ENCODE data around the gene ABCA4. TPM values are rescaled to one million over a fixed set of nuclear protein-coding genes. Genes with fewer than 3 reads are reported as not detected.
A peak's percentile ranks its signal among the peaks of the same experiment; 100 is the strongest.

Gene ABCA4
- total RNA-seq, 1 donor from 2014 or later: 6.0 TPM

DNA sequence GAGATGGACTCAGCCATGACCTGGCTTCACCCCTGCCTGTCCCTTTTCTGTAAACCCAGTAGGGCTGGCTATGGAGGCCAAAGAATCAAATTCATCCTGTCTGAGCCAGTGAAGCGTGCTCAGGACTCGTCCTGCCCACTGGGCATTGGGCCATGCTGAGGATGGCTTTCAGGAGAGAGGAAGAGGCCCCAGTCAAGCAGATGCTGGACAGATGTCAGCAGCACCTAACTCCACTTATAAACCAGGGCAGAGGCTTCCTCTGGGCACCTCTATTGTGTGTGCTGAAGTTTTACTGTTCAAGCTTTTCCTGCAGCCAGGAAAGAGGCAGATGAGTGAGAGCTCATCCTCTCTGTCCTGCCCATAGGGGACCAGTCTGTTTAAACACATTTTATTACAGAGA is 114.3 kb downstream of the ABCA4 start:
- H3K9me3 Mint-ChIP-seq (ENCODE audit: unreplicated experiment): no peaks in the 10 kb centered on the region
- no peaks in the 10 kb centered on the region for H3K27me3 Mint-ChIP-seq (ENCODE audit: unreplicated experiment)
- DNase-seq (ENCODE audit: extremely low spot score, unreplicated experiment): no peak
- TF ChIP-seq, protein P1, sequence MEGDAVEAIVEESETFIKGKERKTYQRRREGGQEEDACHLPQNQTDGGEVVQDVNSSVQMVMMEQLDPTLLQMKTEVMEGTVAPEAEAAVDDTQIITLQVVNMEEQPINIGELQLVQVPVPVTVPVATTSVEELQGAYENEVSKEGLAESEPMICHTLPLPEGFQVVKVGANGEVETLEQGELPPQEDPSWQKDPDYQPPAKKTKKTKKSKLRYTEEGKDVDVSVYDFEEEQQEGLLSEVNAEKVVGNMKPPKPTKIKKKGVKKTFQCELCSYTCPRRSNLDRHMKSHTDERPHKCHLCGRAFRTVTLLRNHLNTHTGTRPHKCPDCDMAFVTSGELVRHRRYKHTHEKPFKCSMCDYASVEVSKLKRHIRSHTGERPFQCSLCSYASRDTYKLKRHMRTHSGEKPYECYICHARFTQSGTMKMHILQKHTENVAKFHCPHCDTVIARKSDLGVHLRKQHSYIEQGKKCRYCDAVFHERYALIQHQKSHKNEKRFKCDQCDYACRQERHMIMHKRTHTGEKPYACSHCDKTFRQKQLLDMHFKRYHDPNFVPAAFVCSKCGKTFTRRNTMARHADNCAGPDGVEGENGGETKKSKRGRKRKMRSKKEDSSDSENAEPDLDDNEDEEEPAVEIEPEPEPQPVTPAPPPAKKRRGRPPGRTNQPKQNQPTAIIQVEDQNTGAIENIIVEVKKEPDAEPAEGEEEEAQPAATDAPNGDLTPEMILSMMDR (IDR thresholded peaks at IDR 0.05): no peak
- H3K4me1 Mint-ChIP-seq (ENCODE audit: unreplicated experiment): peaks cover 3% of the 10 kb centered on the region
- H3K36me3 Mint-ChIP-seq (ENCODE audit: unreplicated experiment): no peaks in the 10 kb centered on the region
- no peak overlapping the region for H3K4me3 Mint-ChIP-seq (ENCODE audit: unreplicated experiment)
- H3K27ac Mint-ChIP-seq (ENCODE audit: unreplicated experiment): no peak overlapping the region

DNA sequence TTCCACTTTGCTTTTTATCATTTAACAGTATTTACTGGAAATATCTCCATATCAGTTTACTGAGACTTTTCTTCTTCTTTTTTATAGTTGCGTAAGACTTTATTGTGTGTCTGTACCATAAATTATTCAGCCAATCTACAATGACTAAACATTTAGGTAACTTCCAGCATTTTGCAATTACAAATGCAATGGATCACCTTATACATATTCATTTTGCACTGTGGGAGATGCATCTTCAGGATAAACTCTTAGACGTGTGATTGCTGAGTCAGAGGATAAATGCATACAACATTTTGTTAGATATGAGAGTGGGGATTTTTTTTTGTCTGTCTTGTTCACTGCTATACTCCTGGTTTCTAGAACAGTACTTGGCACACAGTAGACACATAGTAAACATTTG is 116.0 kb downstream of the ABCA4 start:
- no peak for DNase-seq (ENCODE audit: extremely low spot score, unreplicated experiment)

GRCh38 chr1:94002046-94002787 is 118.7 kb downstream of the ABCA4 start:
- Mint-ChIP-seq H3K4me1 (ENCODE audit: unreplicated experiment) (peaks cover 3% of the 10 kb centered on the region), H3K9me3 (ENCODE audit: unreplicated experiment) (no peaks in the 10 kb centered on the region), H3K4me3 (ENCODE audit: unreplicated experiment) (no peak overlapping the region), H3K27ac (ENCODE audit: unreplicated experiment) (no peak overlapping the region), H3K36me3 (ENCODE audit: unreplicated experiment) (no peaks in the 10 kb centered on the region), H3K27me3 (ENCODE audit: unreplicated experiment) (no peaks in the 10 kb centered on the region)
- TF ChIP-seq, protein P1 (IDR thresholded peaks at IDR 0.05): no peak
- peak; percentile 62 for DNase-seq (ENCODE audit: extremely low spot score, unreplicated experiment)

More for the DNA sequence above, 116.0 kb downstream of the ABCA4 start:
- no peak overlapping the region for H3K4me3 Mint-ChIP-seq (ENCODE audit: unreplicated experiment)
- no peaks in the 10 kb centered on the region for H3K9me3 Mint-ChIP-seq (ENCODE audit: unreplicated experiment)
- H3K36me3 Mint-ChIP-seq (ENCODE audit: unreplicated experiment): no peaks in the 10 kb centered on the region
- no peaks in the 10 kb centered on the region for H3K27me3 Mint-ChIP-seq (ENCODE audit: unreplicated experiment)
- peaks cover 3% of the 10 kb centered on the region for H3K4me1 Mint-ChIP-seq (ENCODE audit: unreplicated experiment)
- no peak overlapping the region for H3K27ac Mint-ChIP-seq (ENCODE audit: unreplicated experiment)
- TF ChIP-seq, protein P1 (IDR thresholded peaks at IDR 0.05): no peak

DNA sequence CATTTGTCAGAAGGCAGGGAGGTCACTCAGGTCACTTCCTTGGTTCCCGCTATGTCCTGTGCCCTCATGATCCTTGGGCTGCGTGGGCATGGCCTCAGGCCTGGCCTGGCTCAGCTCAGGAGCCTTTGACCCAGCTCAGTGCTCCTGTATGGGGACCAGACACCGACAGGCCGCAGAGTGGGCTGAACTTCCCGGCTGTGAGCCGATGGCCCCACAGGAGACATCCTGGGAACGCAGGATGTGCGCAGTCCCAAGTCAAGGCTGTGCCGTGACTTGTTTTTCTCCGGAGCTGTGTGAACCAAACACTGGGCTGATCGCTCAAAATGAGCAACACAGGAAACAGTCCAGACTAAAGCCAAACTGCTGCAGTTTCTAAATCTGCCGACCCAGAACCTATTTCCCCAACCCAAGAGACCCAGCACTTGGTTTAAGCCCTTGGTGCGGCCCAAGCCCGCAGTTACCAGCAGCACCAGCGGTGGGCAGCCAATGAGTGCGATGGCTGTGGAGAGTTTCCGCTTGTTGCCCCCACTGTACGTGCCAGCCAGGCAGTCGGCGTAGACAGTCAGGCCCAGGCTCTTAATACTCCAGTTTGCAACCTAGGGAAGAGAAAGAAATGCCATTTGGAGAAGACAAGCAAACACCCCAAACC is 119.4 kb downstream of the ABCA4 start:
- Mint-ChIP-seq H3K4me1 (ENCODE audit: unreplicated experiment) (peaks cover 3% of the 10 kb centered on the region), H3K27me3 (ENCODE audit: unreplicated experiment) (no peaks in the 10 kb centered on the region), H3K4me3 (ENCODE audit: unreplicated experiment) (no peak overlapping the region), H3K9me3 (ENCODE audit: unreplicated experiment) (no peaks in the 10 kb centered on the region), H3K27ac (ENCODE audit: unreplicated experiment) (no peak overlapping the region), H3K36me3 (ENCODE audit: unreplicated experiment) (no peaks in the 10 kb centered on the region)
- DNase-seq (ENCODE audit: extremely low spot score, unreplicated experiment): peak; percentile 76
- TF ChIP-seq, protein P1 (IDR thresholded peaks at IDR 0.05): no peak

DNA sequence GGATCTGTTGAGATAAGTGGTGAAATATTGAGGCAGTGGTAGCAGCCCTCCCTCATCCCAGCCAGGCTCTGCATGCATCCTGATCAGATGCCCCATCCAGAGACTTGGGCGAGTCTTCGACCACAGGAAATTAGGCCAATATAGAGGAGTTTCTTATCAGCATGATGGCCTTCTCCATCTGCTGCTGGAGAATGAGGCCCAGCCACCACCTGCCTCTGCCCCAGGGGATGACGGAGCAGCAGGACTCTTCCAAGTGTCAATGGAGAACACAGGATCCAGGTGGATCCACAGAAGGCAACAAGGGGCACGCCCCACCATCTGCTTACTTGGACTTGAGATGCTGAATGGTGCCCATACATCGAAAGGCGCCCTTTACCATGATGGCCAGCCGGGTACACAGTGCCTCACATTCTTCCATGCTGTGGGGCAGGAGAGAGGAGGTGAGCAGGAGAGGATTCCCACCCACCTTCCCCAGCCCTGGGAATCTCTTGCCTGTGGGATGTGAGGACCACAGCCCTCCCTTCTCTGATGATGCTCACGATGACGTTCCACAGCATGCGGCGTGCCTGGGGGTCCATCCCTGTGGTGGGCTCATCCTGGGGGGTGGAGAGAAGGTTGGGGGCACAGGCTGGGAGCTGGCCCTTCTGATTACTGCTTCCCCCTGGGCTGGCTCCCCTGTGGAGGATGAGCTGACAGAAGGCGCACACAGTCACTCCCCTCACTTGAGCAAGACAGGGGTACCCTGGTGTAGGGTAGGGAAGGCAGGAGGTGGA is 120.3 kb downstream of the ABCA4 start:
- Mint-ChIP-seq H3K9me3 (ENCODE audit: unreplicated experiment) (no peaks in the 10 kb centered on the region), H3K36me3 (ENCODE audit: unreplicated experiment) (no peaks in the 10 kb centered on the region), H3K4me3 (ENCODE audit: unreplicated experiment) (no peak overlapping the region), H3K27ac (ENCODE audit: unreplicated experiment) (no peak overlapping the region), H3K4me1 (ENCODE audit: unreplicated experiment) (peaks cover 9% of the 10 kb centered on the region), H3K27me3 (ENCODE audit: unreplicated experiment) (no peaks in the 10 kb centered on the region)
- peak; percentile 75 for DNase-seq (ENCODE audit: extremely low spot score, unreplicated experiment)
- TF ChIP-seq, protein P1 (IDR thresholded peaks at IDR 0.05): no peak

Data from osteocyte (in vitro differentiated cells).